Bronchial epithelial cell (primary cell): ENCODE results near the gene NAIP. TPM values are rescaled to one million over a fixed set of nuclear protein-coding genes. Genes with fewer than 3 reads are reported as not detected.

Source experiments
- total RNA-seq: library from RNA; depleted of rRNA; stranded (reverse); fragments of >200 nt; gene quantifications from 2 replicates; pipeline ENCODE4 v1.2.1, GENCODE V29; 2014

The NAIP gene
- total RNA-seq, 1 donor from 2014 or later: 0.26 TPM

Other genes with a start within 250 kb of the NAIP start
- gene SERF1A, start 124.7 kb downstream of the NAIP start, total RNA-seq: 0.53 and 1.2 TPM in 2 replicates
- gene SMN1, start 100.3 kb downstream of the NAIP start, total RNA-seq: 28.4 and 35.1 TPM in 2 replicates
- 12.6 and 14.1 TPM in 2 replicates for gene GTF2H2, start 42.3 kb upstream of the NAIP start, total RNA-seq